GM12865 (cell line): Measurements from ENCODE around the gene PIGN.

Source experiments
- DNase-seq: peaks from one replicate; pipeline ENCODE4 v3.0.0; 2010; ENCODE audit warnings: low read depth
- H3K4me3 ChIP-seq: 2 replicates; pipeline ENCODE4 v1.5.1; 2011; ENCODE audit warnings: mild to moderate bottlenecking, low read depth, low read length, control low read depth
- CTCF ChIP-seq: IDR thresholded peaks from 2 replicates; pipeline ENCODE4 v1.5.1; 2011; ENCODE audit warnings: low read length, control low read depth, low read depth, inconsistent platforms; ENCODE audit not compliant: insufficient read depth; ENCODE audit errors: missing control alignments

Gene PIGN

GRCh38 chr18:62018759-62019041 is 168.2 kb downstream of the PIGN start:
- TF ChIP-seq CTCF, result no peak
- no peak overlapping the region for H3K4me3 ChIP-seq
- DNase-seq, result peak; percentile 14

GRCh38 chr18:62018034-62018758 is 168.7 kb downstream of the PIGN start:
- DNase-seq, result no peak
- no peak overlapping the region for H3K4me3 ChIP-seq

DNA sequence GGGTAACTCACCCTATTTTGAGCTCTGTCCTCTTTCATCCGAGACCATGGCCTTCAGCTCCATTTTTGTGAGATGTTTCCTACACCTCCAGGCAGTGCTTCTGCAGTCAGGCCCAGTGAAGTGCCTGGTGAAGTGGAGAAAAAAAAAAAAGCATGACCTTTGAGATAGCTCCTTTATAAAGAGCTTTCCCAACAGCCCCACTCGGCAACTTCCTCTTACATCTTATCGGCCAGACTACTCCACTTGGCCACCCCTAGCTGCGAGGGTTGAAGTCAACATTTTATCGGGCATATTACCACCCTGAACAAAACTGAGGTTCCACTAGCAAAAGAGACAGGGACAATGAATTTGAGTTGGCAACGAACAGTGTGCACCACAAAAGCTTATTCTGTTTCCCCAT is 169.2 kb downstream of the PIGN start:
- H3K4me3 ChIP-seq, result no peak overlapping the region
- no peak for DNase-seq
- TF ChIP-seq CTCF, result no peak

More at GRCh38 chr18:62018034-62018758, 168.7 kb downstream of the PIGN start:
- no peak for TF ChIP-seq CTCF

GRCh38 chr18:62011416-62011815 is 175.4 kb downstream of the PIGN start:
- TF ChIP-seq CTCF, result no peak
- no peak for DNase-seq
- H3K4me3 ChIP-seq, result no peak overlapping the region

GRCh38 chr18:62009521-62009920 is 177.3 kb downstream of the PIGN start:
- no peak overlapping the region for H3K4me3 ChIP-seq
- no peak for DNase-seq
- no peak for TF ChIP-seq CTCF

- no peak overlapping the region for H3K4me3 ChIP-seq
- DNase-seq, result no peak
- no peak for TF ChIP-seq CTCF
Measured at GRCh38 chr18:62001396-62001795, 185.5 kb downstream of the PIGN start.

- no peak for TF ChIP-seq CTCF
- DNase-seq, result no peak
- no peak overlapping the region for H3K4me3 ChIP-seq
Measured at GRCh38 chr18:61998957-61999356, 187.9 kb downstream of the PIGN start.
